Islet of Langerhans (tissue), 1 donor: Measurements from ENCODE around the gene FANCC.
"Not testable (repeated sequence)": the region's sequence is repeated elsewhere in the genome, so short reads cannot be mapped to it uniquely, and the experiment has no call there.

ENCODE experiments used
- FAIRE-seq: peaks from one replicate; lab custom pipeline; 2011; peaks lifted over from hg19 to GRCh38; lab: Jason Lieb, UNC

The FANCC gene

GRCh38 chr9:95283673-95284072 lies 33.8 kb downstream of the FANCC start:
- FAIRE-seq = no peak

GRCh38 chr9:95282332-95282731 lies 35.2 kb downstream of the FANCC start:
- FAIRE-seq = peak; percentile 36

- FAIRE-seq = no peak
Observed at GRCh38 chr9:95280745-95281144, 36.8 kb downstream of the FANCC start.

- FAIRE-seq = no peak
Observed at GRCh38 chr9:95277509-95277908, 40.0 kb downstream of the FANCC start.

GRCh38 chr9:95276395-95276954 lies 41.0 kb downstream of the FANCC start:
- no peak for FAIRE-seq

GRCh38 chr9:95274160-95274559 lies 43.3 kb downstream of the FANCC start:
- not testable (repeated sequence) for FAIRE-seq

GRCh38 chr9:95273369-95274022 lies 44.0 kb downstream of the FANCC start:
- FAIRE-seq = no peak

GRCh38 chr9:95272830-95273229 lies 44.7 kb downstream of the FANCC start:
- FAIRE-seq = no peak

- FAIRE-seq = no peak
Observed at GRCh38 chr9:95270790-95271189, 46.7 kb downstream of the FANCC start.

- peak; percentile 36 for FAIRE-seq
Observed at GRCh38 chr9:95269803-95270773, 47.4 kb downstream of the FANCC start.

GRCh38 chr9:95268681-95269080 lies 48.8 kb downstream of the FANCC start:
- no peak for FAIRE-seq

GRCh38 chr9:95266649-95267048 lies 50.9 kb downstream of the FANCC start:
- FAIRE-seq = no peak

- peak; percentile 47 for FAIRE-seq
Observed at GRCh38 chr9:95265960-95266359, 51.5 kb downstream of the FANCC start.

GRCh38 chr9:95264954-95265615 lies 52.4 kb downstream of the FANCC start:
- FAIRE-seq = peak; percentile 36

GRCh38 chr9:95261890-95262289 lies 55.6 kb downstream of the FANCC start:
- no peak for FAIRE-seq

- FAIRE-seq = peak; percentile 51
Observed at GRCh38 chr9:95250462-95251221, 66.9 kb downstream of the FANCC start.

GRCh38 chr9:95249986-95250385 lies 67.5 kb downstream of the FANCC start:
- no peak for FAIRE-seq

- no peak for FAIRE-seq
Observed at GRCh38 chr9:95246547-95246946, 71.0 kb downstream of the FANCC start.

GRCh38 chr9:95242613-95243012 lies 74.9 kb downstream of the FANCC start:
- FAIRE-seq = no peak

GRCh38 chr9:95239071-95239470 lies 78.4 kb downstream of the FANCC start:
- no peak for FAIRE-seq

GRCh38 chr9:95237336-95237735 lies 80.2 kb downstream of the FANCC start:
- no peak for FAIRE-seq

- FAIRE-seq = no peak
Observed at GRCh38 chr9:95230046-95230445, 87.5 kb downstream of the FANCC start.
